Measurements from ENCODE around the gene TPRG1L. TPM values are rescaled to one million over a fixed set of nuclear protein-coding genes. Genes with fewer than 3 reads are reported as not detected.
A peak's percentile ranks its signal among the peaks of the same experiment; 100 is the strongest.

The TPRG1L gene
- total RNA-seq, 6 donors from 2014 or later, result 16.6 to 48.3 (median 40.2) TPM

- no peak for TF ChIP-seq EP300 (IDR thresholded peaks at IDR 0.05)
- no peak for TF ChIP-seq POLR2AphosphoS5 (IDR thresholded peaks at IDR 0.05)
- TF ChIP-seq POLR2A (IDR thresholded peaks at IDR 0.05), result no peak
- no peak for TF ChIP-seq CTCF (IDR thresholded peaks at IDR 0.05)
- no peaks in the 10 kb centered on the region for H3K27me3 ChIP-seq
- DNase-seq, result peak in 1 of 2 donors; percentile 74
- no peak overlapping the region for H3K4me3 ChIP-seq
- peaks cover 18 to 95% (median 75%) of the 10 kb centered on the region in 4 donors for H3K36me3 ChIP-seq
- peaks cover 0 to 3% (median under 1%) of the 10 kb centered on the region in 4 donors for H3K4me1 ChIP-seq
- ATAC-seq (ENCODE audit: low FRiP score in 2 of 2), result no peak
- H3K9me3 ChIP-seq, result no peaks in the 10 kb centered on the region
- WGBS, 2 donors, result 94% methylated on average over 26 to 36 of the region's 36 CpGs
- no peak overlapping the region for H3K27ac ChIP-seq
Observed at GRCh38 chr1:3631320-3632260, 6.8 kb downstream of the TPRG1L start.

GRCh38 chr1:3632298-3632697, 7.5 kb downstream of the TPRG1L start:
- Histone ChIP-seq H3K9me3 (no peaks in the 10 kb centered on the region), H3K36me3 (peaks cover 18 to 100% (median 81%) of the 10 kb centered on the region in 4 donors), H3K27ac (no peak overlapping the region), H3K4me1 (peaks cover 0 to 3% (median 0%) of the 10 kb centered on the region in 4 donors), H3K27me3 (no peaks in the 10 kb centered on the region), H3K4me3 (no peak overlapping the region)
- DNase-seq, result peak in 1 of 2 donors; percentile 59
- ATAC-seq (ENCODE audit: low FRiP score in 2 of 2), result no peak
- 94 to 96% methylated on average over 14 to 17 of the region's 17 CpGs for WGBS, 2 donors
- no peak for TF ChIP-seq EP300 (IDR thresholded peaks at IDR 0.05)
- no peak for TF ChIP-seq POLR2A (IDR thresholded peaks at IDR 0.05)
- TF ChIP-seq CTCF (IDR thresholded peaks at IDR 0.05), result no peak
- TF ChIP-seq POLR2AphosphoS5 (IDR thresholded peaks at IDR 0.05), result no peak

- peaks cover 16 to 100% (median 81%) of the 10 kb centered on the region in 4 donors for H3K36me3 ChIP-seq
- H3K4me3 ChIP-seq, result no peak overlapping the region
- no peak for ATAC-seq (ENCODE audit: low FRiP score in 2 of 2)
- peaks cover 0 to 3% (median 0%) of the 10 kb centered on the region in 4 donors for H3K4me1 ChIP-seq
- no peaks in the 10 kb centered on the region for H3K27me3 ChIP-seq
- TF ChIP-seq POLR2A (IDR thresholded peaks at IDR 0.05), result no peak
- TF ChIP-seq EP300 (IDR thresholded peaks at IDR 0.05), result no peak
- no peak for TF ChIP-seq POLR2AphosphoS5 (IDR thresholded peaks at IDR 0.05)
- TF ChIP-seq CTCF (IDR thresholded peaks at IDR 0.05), result no peak
- peak in 1 of 2 donors; percentile 65 for DNase-seq
- H3K27ac ChIP-seq, result no peak overlapping the region
- WGBS, 2 donors, result 93 to 95% methylated on average over 18 to 26 of the region's 26 CpGs
- H3K9me3 ChIP-seq, result no peaks in the 10 kb centered on the region
Observed at GRCh38 chr1:3632716-3633343, 8.0 kb downstream of the TPRG1L start.

GRCh38 chr1:3633344-3634058, 8.7 kb downstream of the TPRG1L start:
- Histone ChIP-seq H3K9me3 (no peaks in the 10 kb centered on the region), H3K4me3 (no peak overlapping the region), H3K27ac (no peak overlapping the region), H3K36me3 (peaks cover 20 to 100% (median 79%) of the 10 kb centered on the region in 4 donors), H3K4me1 (peaks cover 0 to 3% (median 0%) of the 10 kb centered on the region in 4 donors), H3K27me3 (no peaks in the 10 kb centered on the region)
- DNase-seq (peak in 1 of 2 donors; percentile 78), ATAC-seq (ENCODE audit: low FRiP score in 2 of 2) (no peak)
- no peak for TF ChIP-seq POLR2A (IDR thresholded peaks at IDR 0.05)
- TF ChIP-seq CTCF (IDR thresholded peaks at IDR 0.05), result no peak
- TF ChIP-seq EP300 (IDR thresholded peaks at IDR 0.05), result no peak
- TF ChIP-seq POLR2AphosphoS5 (IDR thresholded peaks at IDR 0.05), result no peak
- 93 to 94% methylated on average over 11 to 28 of the region's 28 CpGs for WGBS, 2 donors

Data from upper lobe of left lung (tissue), 6 donors.